BJ (cell line): ENCODE data around the gene TRAK2. TPM values are rescaled to one million over a fixed set of nuclear protein-coding genes. Genes with fewer than 3 reads are reported as not detected.

ENCODE experiments used
- CTCF ChIA-PET: fragments of 350-600 bp; formaldehyde crosslinking; extraction: SDS; loops from one replicate; lab custom pipeline; 2021; ENCODE audit warnings: antibody characterized with exemption, inconsistent platforms; lab: Yijun Ruan, JAX
- POLR2A ChIA-PET: fragments of 300-600 bp; sonication (Branson Sonifier 250); formaldehyde crosslinking; extraction: SDS; loops from one replicate; lab custom pipeline; 2021; ENCODE audit warnings: antibody characterized with exemption; lab: Charles Lee
- DNase-seq: peaks from one replicate; pipeline ENCODE4 v3.0.0-alpha.2; 2011; ENCODE audit warnings: low read depth
- H3K27me3 ChIP-seq: 2 replicates; pipeline ENCODE4 v1.6.0; 2011; ENCODE audit warnings: low read length; ENCODE audit not compliant: control insufficient read depth, insufficient read depth
- H3K36me3 ChIP-seq: 2 replicates; pipeline ENCODE4 v1.5.1; 2011; ENCODE audit warnings: low read length; ENCODE audit not compliant: control insufficient read depth, insufficient read depth
- H3K4me3 ChIP-seq: 2 replicates; pipeline ENCODE4 v1.5.1; 2011; ENCODE audit warnings: low read depth, mild to moderate bottlenecking, control low read depth, low read length
- CTCF ChIP-seq: IDR thresholded peaks from 2 replicates; pipeline ENCODE4 v1.5.1; 2011; ENCODE audit warnings: low read depth, mild to moderate bottlenecking, control low read depth, inconsistent platforms, low read length, moderate library complexity; ENCODE audit not compliant: insufficient read depth
- polyA plus RNA-seq: library from polyadenylated mRNA; depleted of rRNA; stranded (reverse); fragments of >200 nt; gene quantifications from 2 replicates; pipeline ENCODE4 v1.2.3, GENCODE V29; 2011

The TRAK2 gene
- polyA plus RNA-seq, 1 experiment, result 25.3 TPM

GRCh38 chr2:201420442-201421113 lies 30.7 kb downstream of the TRAK2 start:
- H3K36me3 ChIP-seq, result no peaks in the 10 kb centered on the region
- POLR2A ChIA-PET, result no interaction called here
- H3K4me3 ChIP-seq, result no peak overlapping the region
- no peaks in the 10 kb centered on the region for H3K27me3 ChIP-seq
- no peak for DNase-seq
- CTCF ChIA-PET, result no interaction called here
- TF ChIP-seq CTCF, result no peak

- POLR2A ChIA-PET, result no interaction called here
- Histone ChIP-seq H3K27me3 (no peaks in the 10 kb centered on the region), H3K36me3 (no peaks in the 10 kb centered on the region), H3K4me3 (no peak overlapping the region)
- no peak for DNase-seq
- TF ChIP-seq CTCF, result no peak
- CTCF ChIA-PET, result no interaction called here
Observed at GRCh38 chr2:201419986-201420385, 31.3 kb downstream of the TRAK2 start.

- CTCF ChIA-PET, result no interaction called here
- H3K27me3 ChIP-seq, result no peaks in the 10 kb centered on the region
- POLR2A ChIA-PET, result no interaction called here
- H3K36me3 ChIP-seq, result no peaks in the 10 kb centered on the region
- H3K4me3 ChIP-seq, result no peak overlapping the region
- no peak for TF ChIP-seq CTCF
- no peak for DNase-seq
Observed at GRCh38 chr2:201419057-201419635, 32.1 kb downstream of the TRAK2 start.

GRCh38 chr2:201415149-201415548 lies 36.1 kb downstream of the TRAK2 start:
- no peak for TF ChIP-seq CTCF
- Histone ChIP-seq H3K27me3 (no peaks in the 10 kb centered on the region), H3K36me3 (no peaks in the 10 kb centered on the region), H3K4me3 (no peak overlapping the region)
- ChIA-PET CTCF (no interaction called here), POLR2A (no interaction called here)
- DNase-seq, result no peak

- no peak for DNase-seq
- Histone ChIP-seq H3K27me3 (no peaks in the 10 kb centered on the region), H3K4me3 (no peak overlapping the region), H3K36me3 (no peaks in the 10 kb centered on the region)
- no peak for TF ChIP-seq CTCF
- ChIA-PET CTCF (no interaction called here), POLR2A (no interaction called here)
Observed at GRCh38 chr2:201414099-201415023, 36.9 kb downstream of the TRAK2 start.
